ENCODE results near the gene FBXO44. TPM values are rescaled to one million over a fixed set of nuclear protein-coding genes. Genes with fewer than 3 reads are reported as not detected.

FBXO44 gene
- total RNA-seq, 1 experiment from 2014 or later = 70.8 TPM

- Histone ChIP-seq H3K4me3 (ENCODE audit: low read depth in 2 of 2, low read length in 2 of 2) (no peak overlapping the region), H3K4me1 (ENCODE audit: control insufficient read depth, insufficient read depth, low read length) (peaks cover 13% of the 10 kb centered on the region), H3K9me3 (ENCODE audit: control insufficient read depth, insufficient read depth, low read depth, low read length) (no peaks in the 10 kb centered on the region), H3K36me3 (ENCODE audit: control insufficient read depth, insufficient read depth, low read length) (no peaks in the 10 kb centered on the region), H3K27me3 (ENCODE audit: control insufficient read depth, insufficient read depth, low read length) (no peaks in the 10 kb centered on the region), H3K27ac (ENCODE audit: low read length) (no peak overlapping the region)
- DNase-seq (ENCODE audit: low read depth, low spot score) = no peak
- POLR2A ChIA-PET = no interaction called here
- ATAC-seq = no peak
- CTCF ChIA-PET = interaction anchor here (1.3 kb wide), 1 partner anchor 47 kb away, joined by 4 read pairs; the partner anchor contains the start of gene FBXO6
- intact Hi-C loops (cut with micrococcal nuclease; ENCODE audit: unreplicated experiment) = no loop called here
- TF ChIP-seq POLR2AphosphoS5 (IDR thresholded peaks at IDR 0.05; ENCODE audit: low read depth, low read length) (no peak), CTCF (IDR thresholded peaks at IDR 0.05) (0 out of 2 replicates have a peak, but pooled peaks have one; percentile 31)
- BruUV-seq (replicated peaks) = no TSS peak
- in situ Hi-C loops (cut with HindIII; ENCODE audit: low pct_unique_long_range_greater_than_20kb, low sequenced_read_pairs) = no loop called here
Measured at GRCh38 chr1:11711490-11711889, 56.8 kb downstream of the FBXO44 start.

- TF ChIP-seq REST (IDR thresholded peaks at IDR 0.05; ENCODE audit: insufficient read depth in 1 of 2, low read depth in 2 of 2, low read length in 1 of 2) = no peak
- TF ChIP-seq CTCF (IDR thresholded peaks at IDR 0.05) = no peak
- TF ChIP-seq SIN3A (IDR thresholded peaks at IDR 0.05; ENCODE audit: borderline replicate concordance, insufficient read depth, low read depth, low read length) = no peak
- TF ChIP-seq POLR2AphosphoS5 (IDR thresholded peaks at IDR 0.05; ENCODE audit: low read depth, low read length) = no peak
- TF ChIP-seq TCF7L2 (IDR thresholded peaks at IDR 0.05; ENCODE audit: low read depth, low read length) = no peak
- ATAC-seq = no peak
- no peaks in the 10 kb centered on the region for H3K27me3 ChIP-seq (ENCODE audit: control insufficient read depth, insufficient read depth, low read length)
- H3K4me1 ChIP-seq (ENCODE audit: control insufficient read depth, insufficient read depth, low read length) = peaks cover 11% of the 10 kb centered on the region
- DNase-seq (ENCODE audit: low read depth, low spot score) = no peak
- no peaks in the 10 kb centered on the region for H3K9me3 ChIP-seq (ENCODE audit: control insufficient read depth, insufficient read depth, low read depth, low read length)
- no peak overlapping the region for H3K27ac ChIP-seq (ENCODE audit: low read length)
- H3K36me3 ChIP-seq (ENCODE audit: control insufficient read depth, insufficient read depth, low read length) = no peaks in the 10 kb centered on the region
- intact Hi-C loops (cut with micrococcal nuclease; ENCODE audit: unreplicated experiment) = no loop called here
- in situ Hi-C loops (cut with HindIII; ENCODE audit: low pct_unique_long_range_greater_than_20kb, low sequenced_read_pairs) = no loop called here
- no TSS peak for BruUV-seq (replicated peaks)
- no peak overlapping the region for H3K4me3 ChIP-seq (ENCODE audit: low read depth in 2 of 2, low read length in 2 of 2)
- ChIA-PET POLR2A (no interaction called here), CTCF (no interaction called here)
Measured at GRCh38 chr1:11712285-11712684, 57.6 kb downstream of the FBXO44 start.

Other genes with a start within 250 kb of the FBXO44 start
- gene DISP3, start 175.7 kb upstream of the FBXO44 start, total RNA-seq (2021; ENCODE audit: unreplicated experiment) = 1.1 TPM
- 131 TPM for gene FBXO2, start 448 bp upstream of the FBXO44 start, total RNA-seq (2021; ENCODE audit: unreplicated experiment)
- gene FBXO6, start 9.3 kb downstream of the FBXO44 start, total RNA-seq (2021; ENCODE audit: unreplicated experiment) = 37.5 TPM
- 84.8 TPM for gene MAD2L2, start 26.3 kb downstream of the FBXO44 start, total RNA-seq (2021; ENCODE audit: unreplicated experiment)
- gene DRAXIN, start 36.8 kb downstream of the FBXO44 start, total RNA-seq (2021; ENCODE audit: unreplicated experiment) = 0.13 TPM
- 57.0 TPM for gene AGTRAP, start 81.3 kb downstream of the FBXO44 start, total RNA-seq (2021; ENCODE audit: unreplicated experiment)
- not detected for gene C1orf167, start 107.3 kb downstream of the FBXO44 start, total RNA-seq (2021; ENCODE audit: unreplicated experiment)
- gene MTHFR, start 151.1 kb downstream of the FBXO44 start, total RNA-seq (2021; ENCODE audit: unreplicated experiment) = 37.4 TPM
- 23.6 TPM for gene CLCN6, start 151.3 kb downstream of the FBXO44 start, total RNA-seq (2021; ENCODE audit: unreplicated experiment)
- gene NPPA, start 192.9 kb downstream of the FBXO44 start, total RNA-seq (2021; ENCODE audit: unreplicated experiment) = not detected
- gene NPPB, start 204.1 kb downstream of the FBXO44 start, total RNA-seq (2021; ENCODE audit: unreplicated experiment) = not detected

All from Panc1 (cell line).